OCI-M2 (cell line): Measurements from ENCODE around the gene GATAD2A.
A peak's percentile ranks its signal among the peaks of the same experiment; 100 is the strongest.
"Not testable (repeated sequence)": the region's sequence is repeated elsewhere in the genome, so short reads cannot be mapped to it uniquely, and the experiment has no call there.

ENCODE experiments used
- DNase-seq: peaks from one replicate; lab custom pipeline; 2025; ENCODE audit not compliant: unreplicated experiment; lab: John Stamatoyannopoulos, UW

GATAD2A gene

GRCh38 chr19:19404879-19405860 lies at the start of gene GATAD2A:
Gene GATAD2A, plus strand, starts transcription at chr19:19405675. Its CDS starts 59,671 bp downstream, at chr19:19465346.
- peak; percentile 69 for DNase-seq

DNA sequence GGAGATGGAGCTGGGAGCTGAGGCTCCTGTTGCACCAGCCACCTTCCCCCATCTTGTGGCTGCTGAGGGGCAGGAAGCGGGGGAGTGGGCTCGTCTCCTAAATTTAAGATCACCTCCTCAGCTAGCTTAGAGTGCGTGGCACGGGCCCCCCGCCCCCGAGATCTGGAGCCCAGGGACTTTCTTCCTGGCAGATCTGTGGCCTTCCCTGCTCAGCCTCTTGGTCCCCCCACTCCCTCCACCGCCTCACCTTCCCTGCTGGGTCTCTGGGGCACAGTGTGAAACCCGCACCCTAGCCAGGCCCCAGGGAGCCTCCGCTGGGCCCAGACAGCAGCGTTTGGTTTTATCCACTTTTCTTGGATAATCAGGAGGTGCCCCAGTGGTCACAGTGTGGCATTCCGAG lies 49.0 kb upstream of the GATAD2A start:
- DNase-seq = no peak

DNA sequence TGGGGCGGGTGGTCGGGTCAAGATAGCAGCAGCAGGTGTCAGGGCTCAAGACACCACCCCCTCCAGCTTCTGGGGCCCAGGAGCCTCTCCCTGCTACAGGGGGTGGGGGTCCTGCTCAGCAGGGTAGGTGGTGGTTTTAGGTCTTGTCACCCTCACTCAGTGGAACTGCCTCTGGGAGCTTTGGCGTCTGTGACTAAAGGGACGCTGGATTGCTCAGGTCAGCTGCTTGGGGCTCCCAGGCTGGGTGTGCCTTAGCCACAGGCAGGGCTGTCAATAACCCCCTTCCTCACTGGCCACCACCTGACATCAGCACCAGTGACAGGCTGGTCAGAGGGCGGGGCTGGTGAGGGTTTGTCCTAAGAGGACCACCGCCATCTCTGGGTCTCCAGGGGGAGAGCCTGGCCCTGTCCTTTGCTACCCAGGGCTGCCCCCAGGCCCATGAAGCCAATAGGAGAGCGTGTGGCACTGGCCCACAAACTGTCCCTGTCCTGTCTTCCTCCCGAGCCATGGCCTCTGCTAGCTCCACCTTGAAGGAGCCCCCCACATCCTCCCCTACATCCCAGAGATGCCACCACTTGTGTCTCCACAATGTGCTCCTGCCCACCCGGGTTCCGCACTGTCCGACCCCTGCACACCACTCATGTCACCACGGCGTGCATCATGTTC lies 48.4 kb upstream of the GATAD2A start:
- no peak for DNase-seq

DNA sequence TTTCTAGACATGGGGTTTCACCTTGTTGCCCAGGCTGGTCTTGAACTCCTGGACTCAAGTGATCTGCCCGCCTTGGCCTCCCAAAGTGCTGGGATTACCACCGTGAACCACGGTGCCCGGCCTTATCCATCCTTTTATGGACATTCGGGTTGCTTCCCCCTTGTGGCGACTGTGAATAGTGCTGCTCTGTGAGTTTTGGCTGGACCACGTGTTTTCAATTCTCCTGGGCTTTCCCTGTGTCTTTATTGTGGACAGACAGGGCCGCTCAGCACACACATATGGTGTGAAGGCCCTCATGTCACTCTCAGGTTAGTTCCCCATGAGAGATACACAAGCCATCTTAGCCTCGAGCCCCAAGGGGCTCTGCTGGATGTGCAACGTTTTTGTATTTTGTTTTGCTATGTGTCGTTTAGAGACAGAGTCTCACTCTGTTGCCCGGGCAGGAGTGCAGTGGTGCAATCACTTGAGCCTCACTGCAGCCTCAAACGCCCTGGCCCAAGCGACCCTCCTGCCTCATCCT lies 44.3 kb upstream of the GATAD2A start:
- peak; percentile 73 for DNase-seq

- no peak for DNase-seq
Measured at GRCh38 chr19:19362075-19362474, 43.4 kb upstream of the GATAD2A start.

- DNase-seq = no peak
Measured at GRCh38 chr19:19366434-19367396, 38.8 kb upstream of the GATAD2A start.

DNA sequence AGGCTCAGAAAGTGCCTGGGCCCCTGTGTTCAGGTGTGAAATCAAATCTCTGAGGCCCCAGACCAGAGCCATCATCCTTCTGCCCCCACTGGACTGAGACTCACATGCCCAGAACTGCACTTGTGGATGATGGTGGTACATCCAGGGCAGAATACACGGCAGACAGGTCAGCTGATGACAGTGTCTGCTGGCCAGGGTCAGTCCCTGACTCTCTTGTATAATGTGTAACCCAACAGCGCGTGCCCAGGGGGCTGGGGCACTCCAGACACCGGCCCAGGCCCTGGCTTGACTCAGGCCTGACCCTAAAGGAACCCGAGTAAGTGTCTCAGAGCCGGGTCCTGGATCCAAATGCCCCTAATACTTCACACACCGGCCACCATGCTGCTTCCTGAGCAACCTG lies 37.4 kb upstream of the GATAD2A start:
- no peak for DNase-seq

GRCh38 chr19:19371059-19371458 lies 34.4 kb upstream of the GATAD2A start:
- no peak for DNase-seq

- no peak for DNase-seq
Measured at GRCh38 chr19:19372656-19373416, 32.6 kb upstream of the GATAD2A start.

DNA sequence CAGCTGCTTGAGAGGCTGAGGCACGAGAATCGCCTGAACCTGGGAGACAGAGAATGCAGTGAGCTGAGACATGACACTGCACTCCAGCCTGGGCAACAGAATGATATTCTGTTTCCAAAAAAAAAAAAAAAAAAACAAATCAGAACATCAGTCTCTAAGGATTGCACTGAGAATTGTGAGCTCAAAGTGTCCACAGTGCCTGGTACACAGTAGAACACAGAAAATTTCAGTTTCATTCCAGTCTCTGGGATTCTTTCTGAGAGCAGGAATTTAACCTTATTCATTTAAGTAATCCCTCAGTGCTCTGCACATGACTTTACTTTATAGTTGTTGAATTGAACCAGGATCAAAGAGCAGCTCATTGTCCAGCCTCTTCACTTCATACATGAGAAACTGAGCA lies 25.9 kb upstream of the GATAD2A start:
- no peak for DNase-seq

GRCh38 chr19:19380316-19380715 lies 25.2 kb upstream of the GATAD2A start:
- DNase-seq = not testable (repeated sequence)

DNA sequence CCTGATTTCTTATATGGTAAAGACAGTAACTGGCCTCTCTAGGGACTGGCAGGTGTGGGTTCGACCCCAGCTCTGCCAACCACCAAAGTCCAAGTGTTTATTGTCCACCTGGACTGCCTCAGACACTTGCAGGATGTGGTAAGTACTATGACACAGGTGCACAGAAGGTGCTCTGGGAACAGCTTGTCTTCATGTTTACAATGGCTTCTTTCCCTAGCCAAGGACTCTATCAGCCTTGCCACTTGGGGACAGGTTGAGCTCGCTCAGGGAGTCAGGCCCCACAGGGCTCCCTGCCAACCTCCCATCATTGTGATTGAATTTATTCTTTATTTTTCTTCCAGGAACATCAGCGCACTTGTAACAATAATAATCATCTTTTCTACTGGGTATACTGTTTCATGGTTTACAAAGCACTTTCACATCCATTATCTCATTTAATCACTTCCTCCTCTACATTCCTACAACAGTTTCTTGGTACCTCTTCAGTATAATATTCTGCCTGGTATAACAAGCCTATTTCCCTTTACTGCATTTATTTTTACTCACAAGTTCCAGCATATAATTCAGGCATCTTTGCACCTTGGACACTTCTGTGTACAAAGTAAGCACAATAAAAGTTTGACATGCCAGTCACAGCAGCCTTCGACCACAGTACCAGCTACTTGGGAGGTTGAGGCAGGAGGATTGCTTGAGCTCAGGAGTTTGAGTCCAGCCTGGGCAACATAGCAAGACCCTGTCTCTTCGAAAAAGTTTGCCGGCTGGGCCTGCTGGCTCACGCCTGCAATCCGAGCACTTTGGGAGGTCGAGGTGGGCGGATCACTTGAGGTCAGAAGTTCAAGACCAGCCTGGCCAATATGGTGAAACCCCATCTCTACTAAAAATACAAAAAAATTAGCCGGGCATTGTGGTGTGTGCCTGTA lies 24.2 kb upstream of the GATAD2A start:
- DNase-seq = no peak

DNA sequence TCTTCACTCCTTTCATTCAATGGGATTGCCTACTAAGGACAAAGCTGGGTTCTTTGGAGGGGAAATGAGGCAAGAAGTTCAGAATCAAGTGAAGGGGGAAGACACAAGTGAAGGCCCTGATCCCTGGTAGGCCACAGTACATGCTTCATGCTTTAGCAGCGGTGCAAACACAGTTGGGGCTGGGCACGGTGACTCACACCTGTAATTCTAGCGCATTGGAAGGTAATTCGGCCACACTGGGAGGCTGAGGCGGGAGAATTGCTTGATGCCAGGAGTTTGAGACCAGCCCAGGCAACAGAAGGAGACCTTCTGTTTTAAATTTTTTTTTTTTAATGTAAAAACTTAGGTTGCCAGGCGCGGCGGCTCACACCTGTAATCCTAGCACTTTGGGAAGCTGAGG lies 23.4 kb upstream of the GATAD2A start:
- no peak for DNase-seq

DNA sequence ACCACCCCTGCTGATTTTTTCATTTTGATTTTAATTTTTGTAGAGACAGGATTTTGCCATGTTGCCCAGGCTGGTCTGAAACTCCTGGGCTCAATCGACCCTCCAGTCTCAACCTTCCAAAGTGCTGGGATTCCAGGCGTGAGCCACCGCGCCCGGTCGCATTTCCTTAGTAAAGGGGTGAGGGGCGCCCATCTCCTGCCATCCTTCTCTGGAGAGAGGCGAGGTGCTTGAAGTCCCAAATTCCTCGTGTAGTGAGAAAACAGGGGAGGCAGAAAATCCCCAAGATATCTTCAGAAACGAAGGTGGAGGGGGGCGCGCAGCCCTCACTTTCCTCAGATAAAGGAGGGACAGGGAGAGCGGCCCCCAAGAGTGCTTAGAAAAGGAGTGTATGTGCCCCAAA lies 21.0 kb upstream of the GATAD2A start:
- no peak for DNase-seq

- DNase-seq = peak; percentile 98
Measured at GRCh38 chr19:19385131-19385895, 20.2 kb upstream of the GATAD2A start.

DNA sequence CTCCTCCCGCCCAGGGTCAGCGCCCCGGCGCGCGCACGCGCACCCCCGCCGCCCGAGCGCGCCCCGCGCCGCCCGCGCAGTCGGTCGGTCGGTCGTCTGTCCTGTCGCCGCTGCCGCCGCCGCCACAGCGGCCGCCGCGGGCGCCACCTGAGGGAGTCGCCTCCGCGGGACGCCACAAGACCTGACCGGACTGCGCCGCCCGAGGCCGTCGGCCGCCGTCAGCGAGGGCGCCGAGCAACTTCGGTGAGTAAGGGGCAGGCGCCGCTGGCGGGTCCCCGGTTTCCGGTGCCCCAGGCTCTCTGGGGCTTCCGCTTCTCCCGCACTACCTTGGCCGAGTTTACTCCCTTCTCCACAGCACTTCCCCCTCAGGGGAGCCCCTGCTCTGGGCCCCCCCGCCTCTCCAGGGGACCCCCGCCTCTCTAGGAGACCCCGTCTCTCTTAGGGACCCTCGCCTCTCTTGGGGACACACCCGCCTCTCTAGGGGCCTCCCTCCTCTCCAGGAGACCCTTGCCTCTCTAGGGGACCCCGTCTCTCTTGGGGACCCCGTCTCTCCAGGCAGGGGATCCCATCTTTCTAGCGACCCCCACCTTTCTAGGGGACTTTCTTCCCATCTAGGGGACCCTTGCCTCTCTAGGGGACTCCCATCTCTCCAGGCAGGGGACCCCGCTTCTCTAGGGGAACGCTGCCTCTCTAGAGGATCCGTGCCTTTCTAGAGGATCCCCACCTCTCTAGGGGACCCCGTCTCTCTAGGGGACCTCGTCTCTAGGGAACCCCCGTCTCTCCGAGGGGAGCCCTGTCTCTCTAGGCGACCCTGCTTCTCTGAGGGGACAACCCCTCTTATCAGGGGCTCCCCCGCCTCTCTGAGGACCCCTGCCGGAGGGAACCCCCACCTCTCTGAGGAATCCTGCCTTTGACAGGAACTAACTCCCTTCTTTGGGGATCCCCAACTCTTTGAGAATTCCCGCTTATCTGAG lies 19.3 kb upstream of the GATAD2A start:
- no peak for DNase-seq

DNA sequence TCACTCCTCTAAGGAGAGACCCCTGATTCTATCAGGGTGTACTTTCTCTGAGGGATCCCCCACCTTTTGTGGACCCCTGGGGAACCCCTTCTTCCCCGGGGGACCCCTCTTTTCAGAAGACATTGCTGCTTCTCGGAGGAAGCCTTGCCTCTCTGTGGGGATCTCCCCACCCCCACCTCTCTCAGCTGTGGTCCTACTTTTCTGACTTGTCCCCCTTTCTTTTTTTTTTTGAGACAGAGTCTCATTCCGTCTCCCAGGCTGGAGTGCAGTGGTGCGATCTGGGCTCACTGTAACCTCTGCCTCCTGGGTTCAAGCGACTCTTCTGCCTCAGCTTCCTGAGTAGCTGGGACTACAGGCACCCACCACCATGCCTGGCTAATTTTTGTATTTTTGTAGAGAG lies 18.4 kb upstream of the GATAD2A start:
- no peak for DNase-seq
